Measurements from ENCODE around the gene UGT1A6.

Gene UGT1A6

DNA sequence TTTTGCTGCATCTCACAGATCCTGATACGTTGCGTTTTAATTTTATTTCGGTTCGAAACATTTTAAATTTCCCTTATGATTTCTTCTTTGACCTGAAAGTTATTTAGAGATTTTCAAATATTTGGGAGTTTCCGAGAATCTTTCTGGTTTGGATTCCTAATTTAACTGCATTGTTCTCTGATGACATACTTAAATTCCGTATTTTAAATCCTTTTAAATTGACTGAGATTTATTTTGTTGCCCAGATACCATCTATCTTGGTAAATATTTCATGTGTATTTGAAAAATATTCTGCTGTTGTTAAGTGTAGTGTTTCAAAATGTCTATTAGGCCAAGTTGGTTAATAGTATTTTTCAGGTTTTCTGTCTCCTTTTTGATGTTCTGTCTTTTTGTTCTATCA, 123.2 kb downstream of the UGT1A6 start:
- DNase-seq (ENCODE audit: extremely low spot score, insufficient read length, low read depth) (no peak), FAIRE-seq (no peak)

DNA sequence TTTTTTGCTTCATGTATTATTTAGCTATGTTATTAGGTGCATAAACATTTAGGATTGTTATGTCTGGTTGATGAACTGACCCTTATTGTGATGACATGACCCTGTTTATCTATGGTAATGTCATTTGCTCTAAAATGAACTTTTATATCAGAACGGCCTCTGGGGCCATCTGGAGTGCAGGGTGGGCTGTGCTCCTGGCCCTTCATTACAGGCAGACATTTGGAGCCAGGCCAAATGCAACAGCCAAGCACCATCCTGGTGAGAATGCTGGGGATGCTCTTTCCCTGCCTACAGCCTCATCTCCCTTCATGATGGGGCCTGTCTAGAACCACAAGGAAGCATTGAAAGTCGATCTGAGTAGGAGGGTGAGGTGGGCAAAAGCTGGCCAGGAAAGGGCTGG, 123.6 kb downstream of the UGT1A6 start:
- FAIRE-seq (no peak), DNase-seq (ENCODE audit: extremely low spot score, insufficient read length, low read depth) (no peak)

DNA sequence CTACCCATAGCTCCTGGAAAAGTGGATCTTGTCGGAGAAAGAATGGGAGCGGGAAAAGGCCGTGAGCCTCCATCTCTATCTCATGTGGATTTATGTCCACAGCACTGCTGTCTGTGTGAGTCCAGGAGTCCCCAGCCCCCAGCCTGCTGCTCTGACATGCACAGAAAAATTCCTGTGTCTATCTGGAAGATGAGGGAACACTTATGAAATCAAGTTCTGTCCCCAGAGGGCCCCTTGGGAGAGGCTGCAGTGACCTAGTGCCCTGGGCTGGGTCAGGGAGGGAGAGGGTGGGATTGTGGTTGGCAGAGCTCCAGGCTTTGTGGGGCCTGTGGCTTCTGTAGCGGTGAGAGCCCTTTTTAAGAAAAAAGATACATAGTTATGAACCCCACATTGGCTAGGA, 124.1 kb downstream of the UGT1A6 start:
- no peak for DNase-seq (ENCODE audit: extremely low spot score, insufficient read length, low read depth)
- FAIRE-seq, result no peak

DNA sequence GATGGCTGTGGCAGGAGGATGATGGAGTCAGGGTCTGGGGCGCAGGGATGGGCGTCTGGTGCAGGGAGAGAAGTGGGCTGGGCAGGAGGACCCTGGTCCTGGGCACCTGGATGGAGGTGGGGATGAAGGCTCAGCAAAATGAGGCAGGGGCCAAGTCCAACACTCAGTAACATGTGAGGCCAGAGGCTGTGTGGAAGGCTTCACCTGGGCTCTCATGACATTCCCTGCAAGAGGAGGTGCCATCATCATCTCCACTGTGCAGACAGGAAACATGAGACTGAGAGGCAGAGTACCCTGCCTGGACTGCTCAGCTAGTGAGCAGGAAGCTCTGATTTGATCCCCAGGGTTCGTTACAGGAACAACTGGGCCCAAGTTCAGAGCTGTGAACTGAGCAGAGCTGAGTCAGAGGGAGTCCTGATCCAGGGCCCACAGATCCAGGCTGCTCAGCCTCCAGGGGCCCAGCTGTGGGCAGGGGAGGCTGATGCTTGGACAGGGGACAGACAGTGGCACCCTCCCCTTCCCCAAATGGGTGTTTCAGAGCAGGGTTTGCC, 124.7 kb downstream of the UGT1A6 start:
- no peak for DNase-seq (ENCODE audit: extremely low spot score, insufficient read length, low read depth)
- no peak for FAIRE-seq

DNA sequence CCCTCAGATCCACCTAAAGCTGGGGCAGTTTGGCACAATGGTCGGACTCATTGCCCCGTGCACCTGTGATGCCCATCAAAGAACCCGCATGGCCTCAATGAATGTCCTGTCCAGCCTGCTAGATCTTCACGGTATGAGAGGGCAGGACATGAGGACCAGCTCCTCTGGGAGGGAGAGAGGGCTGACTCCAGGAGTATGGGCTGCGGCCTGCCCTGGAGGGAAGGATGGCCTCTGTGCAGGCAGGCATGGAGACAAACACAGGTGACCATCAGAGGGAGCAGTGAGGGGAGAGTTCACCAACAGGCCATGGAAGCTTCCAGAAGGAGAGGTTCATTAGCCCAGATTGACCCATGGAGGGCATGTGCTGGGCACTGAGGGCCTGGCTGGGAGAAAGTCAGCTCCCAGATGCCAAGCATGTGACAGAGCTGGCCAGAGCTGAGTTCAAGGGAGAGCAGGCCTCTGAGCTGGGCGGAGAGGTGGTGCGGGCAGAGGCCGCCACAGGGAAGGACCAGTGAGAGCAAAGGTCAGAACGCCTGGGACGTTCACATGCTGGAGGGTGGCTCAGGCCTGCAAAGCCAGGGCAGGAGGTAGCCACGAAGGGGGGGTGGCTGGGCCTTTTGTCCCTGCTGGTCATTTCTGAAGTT, 125.4 kb downstream of the UGT1A6 start:
- no peak for FAIRE-seq
- DNase-seq (ENCODE audit: extremely low spot score, insufficient read length, low read depth), result no peak

DNA sequence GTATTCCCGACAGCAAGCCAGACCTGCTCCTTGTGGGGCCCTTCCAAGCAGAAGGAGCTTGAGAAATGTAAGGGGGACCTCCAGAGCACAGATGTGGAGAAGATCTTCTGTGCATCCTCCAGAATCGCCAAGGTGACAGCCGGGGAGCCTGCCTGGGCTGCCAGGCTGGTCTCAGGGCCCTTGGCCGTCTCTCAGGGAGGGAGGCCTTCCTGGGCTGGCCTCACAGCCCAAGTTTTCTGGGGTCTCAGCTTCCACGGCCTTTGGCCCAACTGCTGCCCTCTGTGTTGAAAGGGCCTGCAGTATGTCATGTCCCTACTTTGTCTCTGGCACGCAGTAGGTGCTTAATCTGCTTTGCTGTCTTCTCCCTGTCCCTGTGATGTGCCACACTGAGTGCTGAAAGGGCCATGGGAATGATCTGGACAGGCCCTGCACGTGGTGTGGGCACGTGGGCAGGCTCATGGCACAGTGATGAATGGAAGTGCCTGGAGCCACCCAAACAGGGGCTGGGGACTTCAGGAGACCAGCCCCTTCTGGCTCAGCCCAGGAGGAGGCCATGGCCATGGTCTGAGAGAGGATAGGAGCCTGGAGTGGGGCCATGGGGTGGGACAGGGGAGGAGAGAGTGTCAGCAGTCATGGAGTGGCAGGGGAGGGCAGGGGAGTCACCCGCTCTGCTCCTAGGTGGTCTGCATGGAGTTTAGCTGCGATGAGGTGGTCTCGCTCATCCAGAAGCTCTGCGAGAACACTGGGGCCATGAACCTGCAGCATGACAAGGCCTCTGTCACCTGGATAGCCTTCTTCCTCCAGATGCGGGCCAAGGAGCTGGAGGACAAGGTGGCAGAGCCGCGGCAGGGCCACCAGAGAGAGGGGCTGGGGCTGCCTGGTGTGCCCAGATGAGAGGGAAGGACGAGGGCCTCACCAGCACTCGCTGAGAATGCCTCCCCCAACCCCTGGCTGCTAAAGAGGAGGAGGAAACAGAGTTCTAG, 126.2 kb downstream of the UGT1A6 start:
- FAIRE-seq, result no peak
- no peak for DNase-seq (ENCODE audit: extremely low spot score, insufficient read length, low read depth)

DNA sequence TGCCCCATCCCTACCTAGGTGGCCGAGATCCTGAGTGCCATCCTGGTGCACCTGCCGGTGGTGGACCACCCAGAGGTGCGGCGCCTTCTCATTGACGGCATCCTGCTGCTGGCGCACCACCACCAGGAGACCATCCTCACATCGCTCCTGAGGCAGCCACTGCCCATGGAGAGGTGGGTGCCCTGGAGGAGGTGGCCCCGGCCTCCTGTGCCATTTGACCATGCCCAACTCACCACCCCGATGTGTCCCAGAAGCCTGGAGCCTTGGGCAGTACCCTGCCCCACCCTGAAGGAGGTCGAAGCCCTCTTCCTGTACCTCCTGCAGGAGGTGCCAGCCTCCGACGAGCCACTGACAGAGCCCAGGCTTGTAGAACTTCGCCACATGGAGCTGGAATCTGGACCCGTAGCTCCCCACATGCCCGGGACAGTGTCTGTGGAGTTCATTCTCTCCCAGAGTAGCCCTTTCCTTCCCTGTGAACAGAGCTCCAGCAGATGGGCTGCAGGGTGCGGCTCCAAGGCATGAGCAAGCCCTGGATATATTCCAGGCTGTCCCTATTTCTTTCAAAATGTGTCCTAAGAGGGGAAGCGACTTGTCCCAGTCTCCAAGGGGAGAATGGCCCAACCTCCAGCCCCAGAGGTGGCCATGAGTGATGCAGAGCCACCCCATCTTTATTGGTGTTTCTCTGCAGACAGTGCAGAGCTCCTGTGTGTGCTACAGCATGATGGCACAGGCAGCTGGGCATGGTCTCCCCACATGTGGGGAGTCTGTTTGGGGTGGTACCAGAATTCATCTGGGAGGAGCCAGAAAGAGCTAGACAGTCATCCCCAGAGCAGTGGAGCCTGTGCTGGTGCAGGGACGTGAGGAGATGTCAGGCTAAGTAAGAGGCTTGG, 127.4 kb downstream of the UGT1A6 start:
- DNase-seq (ENCODE audit: extremely low spot score, insufficient read length, low read depth) (no peak), FAIRE-seq (no peak)

DNA sequence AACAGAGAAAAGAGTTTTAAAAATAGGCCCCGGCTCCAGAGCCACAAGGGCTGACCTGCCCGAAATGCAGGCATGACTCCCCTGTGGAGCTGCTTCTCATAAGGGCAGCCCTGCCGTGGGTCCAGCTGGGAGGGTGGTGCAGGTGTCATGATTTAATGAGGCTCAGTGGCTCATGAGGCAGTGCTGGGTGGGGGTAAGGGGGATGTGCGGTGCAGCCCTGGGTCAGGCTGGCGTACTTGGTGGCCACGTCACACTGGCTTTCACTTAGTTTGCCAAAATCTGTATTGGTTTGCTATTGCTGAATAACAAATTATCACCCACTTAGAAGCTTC, 128.1 kb downstream of the UGT1A6 start:
- no peak for DNase-seq (ENCODE audit: extremely low spot score, insufficient read length, low read depth)
- no peak for FAIRE-seq

DNA sequence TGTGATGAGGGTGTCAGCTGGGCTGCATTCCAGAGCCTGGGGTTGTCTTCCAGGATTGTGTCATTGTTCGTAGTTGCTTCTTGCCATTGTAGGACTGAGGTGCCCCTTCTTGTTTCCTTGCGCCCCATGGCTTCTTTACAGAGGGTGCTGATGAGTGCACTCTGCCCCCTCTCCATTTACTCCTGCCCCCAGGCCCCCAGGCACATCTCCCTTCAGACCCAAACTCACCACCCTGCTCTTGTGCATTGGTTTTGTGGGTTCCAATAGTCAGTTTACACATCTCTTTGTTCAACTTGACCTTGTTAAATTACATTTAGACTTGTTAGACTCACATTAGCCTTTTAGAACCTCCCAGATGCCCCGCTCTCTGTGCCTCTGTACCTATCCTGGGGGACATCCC, 128.5 kb downstream of the UGT1A6 start:
- FAIRE-seq (no peak), DNase-seq (ENCODE audit: extremely low spot score, insufficient read length, low read depth) (no peak)

DNA sequence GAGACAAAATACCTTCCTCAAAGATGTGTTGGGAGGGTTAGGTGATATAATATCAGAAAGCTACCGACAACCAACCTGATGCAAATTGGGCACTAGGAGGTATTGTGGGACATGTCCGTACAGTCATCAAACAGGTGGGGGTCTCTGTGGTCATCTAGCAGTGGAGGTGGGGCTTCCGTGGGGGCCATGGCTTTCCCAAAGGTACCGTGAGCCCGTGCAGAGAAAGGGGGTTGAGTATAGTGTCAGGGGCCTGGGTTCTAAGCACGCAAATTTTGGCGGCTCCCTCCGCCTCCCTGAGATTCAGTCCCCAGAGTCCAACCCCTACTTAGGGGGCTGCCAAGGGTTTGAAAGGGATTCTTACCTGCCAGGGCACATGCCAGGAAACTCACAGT, 129.0 kb downstream of the UGT1A6 start:
- FAIRE-seq (no peak), DNase-seq (ENCODE audit: extremely low spot score, insufficient read length, low read depth) (no peak)

DNA sequence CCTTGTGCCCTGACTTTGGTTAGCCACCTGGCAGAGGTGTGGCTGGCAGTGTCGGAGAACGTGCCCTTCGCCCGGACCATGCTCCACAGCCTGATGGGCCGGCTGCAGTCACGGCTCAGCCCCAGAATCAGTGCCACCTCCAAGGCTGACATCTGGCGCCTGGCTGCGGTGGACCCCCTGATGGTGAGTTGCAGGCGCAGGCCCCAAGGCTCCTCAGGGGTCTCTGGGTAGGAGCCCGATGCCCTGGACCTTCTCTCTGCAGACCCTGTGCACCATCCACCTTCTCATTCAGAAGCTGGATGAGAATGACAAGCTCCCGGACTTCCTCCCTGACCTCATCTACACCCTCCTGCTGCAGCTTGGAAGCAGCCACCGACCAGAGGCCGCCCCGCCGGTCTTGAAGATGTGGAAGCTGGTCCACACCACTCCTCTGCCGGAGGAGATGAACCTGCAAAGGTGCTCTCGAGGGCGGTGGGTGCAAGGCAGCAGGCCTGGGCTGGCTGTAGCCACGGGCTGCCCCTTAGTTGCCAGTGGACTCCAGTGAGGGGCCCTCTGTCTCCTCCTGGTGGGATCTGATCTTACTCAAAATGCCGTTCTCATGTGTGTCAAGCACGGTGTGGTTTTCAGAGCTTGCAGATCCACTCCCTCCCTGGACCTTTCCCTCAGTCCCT, 129.5 kb downstream of the UGT1A6 start:
- FAIRE-seq (no peak), DNase-seq (ENCODE audit: extremely low spot score, insufficient read length, low read depth) (no peak)

Data from GM18507 (cell line).